Activated T-cell treated with anti-CD3 and anti-CD28 coated beads for 4 hours (primary cell): ENCODE results near the gene SEC14L1.

Experiments
- DNase-seq: peaks from one replicate; pipeline ENCODE4 v3.0.0-alpha.2; 2020

SEC14L1 gene

DNA sequence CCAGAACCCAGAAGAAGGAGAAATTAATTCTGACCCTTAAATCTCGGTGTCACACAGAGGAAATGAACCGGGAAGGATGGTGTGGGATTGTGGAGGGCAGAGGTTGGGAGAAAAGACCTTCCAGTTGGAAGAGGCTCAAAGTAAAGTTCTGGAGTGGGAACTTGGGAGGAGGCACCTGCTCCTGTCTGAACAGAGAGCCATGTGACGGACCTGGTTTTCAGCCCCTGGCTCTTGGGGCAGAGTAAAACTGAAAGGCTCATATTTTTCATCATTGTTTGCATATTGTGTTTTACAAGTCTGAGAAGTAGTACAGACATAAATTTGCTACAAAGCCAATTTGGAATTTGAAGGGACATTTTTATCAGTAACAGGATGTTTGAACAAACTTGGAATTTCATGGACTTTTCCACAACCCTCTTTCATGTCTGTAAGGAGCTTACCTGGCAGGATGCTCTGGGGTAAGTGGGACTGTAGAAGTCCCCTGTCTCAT is 24.4 kb upstream of the SEC14L1 start:
- DNase-seq: no peak

DNA sequence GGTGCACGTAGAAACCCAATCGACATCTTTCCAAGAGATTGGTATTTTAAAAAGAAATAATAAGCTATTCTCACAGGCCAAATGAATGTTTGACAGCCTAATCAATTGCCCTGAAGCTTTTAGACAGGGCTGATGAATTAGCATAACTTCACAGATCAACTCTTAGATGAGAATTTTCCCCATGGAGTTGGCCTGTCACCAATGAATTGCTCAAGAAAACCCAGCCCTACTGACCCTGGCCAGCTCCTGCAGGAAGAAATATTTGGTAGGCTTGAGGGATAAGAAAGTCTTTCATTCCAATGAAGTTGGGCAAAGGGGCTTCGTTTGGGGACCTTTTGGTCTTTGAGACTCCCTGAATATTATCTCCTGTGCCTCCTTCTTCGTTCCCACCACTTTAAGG is 23.4 kb upstream of the SEC14L1 start:
- DNase-seq: no peak

DNA sequence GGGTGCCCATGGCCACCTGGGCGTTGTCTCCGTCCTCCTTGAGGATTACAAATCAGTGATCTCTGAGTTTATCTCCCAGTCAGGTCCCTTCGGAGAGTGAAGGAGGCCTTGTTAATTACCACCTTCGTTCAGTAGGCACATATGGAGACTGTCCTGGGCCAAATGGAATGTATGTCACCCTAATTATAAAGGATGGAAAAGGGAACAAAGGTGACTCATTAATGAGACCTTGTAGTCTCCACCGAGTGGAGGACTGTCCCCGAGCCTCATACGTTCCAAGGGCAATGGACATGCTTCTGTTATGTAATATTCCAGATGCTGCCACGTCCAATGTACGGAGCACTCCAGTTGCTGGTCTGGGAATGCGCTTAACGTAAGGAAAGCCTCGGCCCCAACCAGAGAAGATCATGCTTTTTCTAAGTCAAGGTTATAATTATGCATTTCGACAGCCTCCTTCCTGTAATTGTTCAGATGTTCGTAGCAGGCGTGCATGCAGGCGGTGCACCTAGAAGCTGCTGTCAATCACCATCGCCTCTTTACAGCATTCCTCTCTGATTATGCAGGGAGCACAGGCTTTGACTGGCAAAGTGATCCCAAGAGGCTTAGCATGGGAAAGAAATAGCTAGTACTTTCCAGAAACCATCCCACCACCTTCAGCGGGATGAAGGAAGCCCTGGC is 22.4 kb upstream of the SEC14L1 start:
- no peak for DNase-seq

DNA sequence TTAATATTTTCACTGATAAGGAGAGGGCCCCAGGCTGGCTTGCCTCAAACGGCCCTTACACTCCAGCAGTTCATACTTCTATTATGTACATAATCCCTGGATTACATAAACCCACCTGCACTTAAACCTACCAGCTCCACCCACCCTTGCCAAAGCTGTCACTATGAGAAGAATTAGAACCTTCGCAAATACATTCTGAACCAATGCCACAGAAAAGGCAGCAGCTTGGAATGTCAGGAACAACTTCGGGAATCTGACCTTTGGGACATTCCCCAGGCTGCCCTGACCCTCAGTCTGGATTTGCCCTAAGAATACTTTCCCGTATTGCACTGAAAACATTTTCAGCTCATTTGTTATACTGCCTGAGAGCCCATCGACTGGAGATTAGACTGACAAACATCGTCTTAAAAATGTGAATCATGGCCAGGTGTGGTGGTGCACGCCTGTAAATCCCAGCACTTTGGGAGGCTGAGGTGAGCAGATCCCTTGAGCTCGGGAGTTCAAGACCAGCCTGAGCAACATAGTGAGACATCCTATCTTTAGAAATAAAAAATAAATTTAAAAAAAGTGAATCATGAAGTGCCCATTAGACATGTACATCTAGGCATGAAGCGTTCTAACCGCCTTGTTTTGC is 21.0 kb upstream of the SEC14L1 start:
- no peak for DNase-seq

DNA sequence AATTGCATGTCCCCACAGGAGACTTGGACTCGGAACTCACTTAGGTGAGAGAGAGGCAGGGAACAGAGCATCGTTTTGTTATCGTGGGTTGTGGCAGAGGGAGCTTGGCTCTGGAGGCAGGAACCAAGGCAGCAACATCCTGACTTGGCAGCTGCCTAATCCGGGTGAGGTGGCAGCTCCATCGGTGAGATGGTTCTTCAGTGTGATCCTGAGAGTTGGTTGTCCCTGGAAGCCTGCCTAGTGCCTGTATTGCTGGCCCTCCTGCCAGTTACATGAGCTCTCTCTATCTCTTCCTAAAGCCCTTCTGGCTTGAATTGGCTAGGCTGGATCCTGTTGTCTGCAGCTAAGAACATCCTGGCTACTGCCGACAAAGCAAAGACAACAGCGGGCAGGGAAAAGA is 19.9 kb upstream of the SEC14L1 start:
- DNase-seq: no peak

DNA sequence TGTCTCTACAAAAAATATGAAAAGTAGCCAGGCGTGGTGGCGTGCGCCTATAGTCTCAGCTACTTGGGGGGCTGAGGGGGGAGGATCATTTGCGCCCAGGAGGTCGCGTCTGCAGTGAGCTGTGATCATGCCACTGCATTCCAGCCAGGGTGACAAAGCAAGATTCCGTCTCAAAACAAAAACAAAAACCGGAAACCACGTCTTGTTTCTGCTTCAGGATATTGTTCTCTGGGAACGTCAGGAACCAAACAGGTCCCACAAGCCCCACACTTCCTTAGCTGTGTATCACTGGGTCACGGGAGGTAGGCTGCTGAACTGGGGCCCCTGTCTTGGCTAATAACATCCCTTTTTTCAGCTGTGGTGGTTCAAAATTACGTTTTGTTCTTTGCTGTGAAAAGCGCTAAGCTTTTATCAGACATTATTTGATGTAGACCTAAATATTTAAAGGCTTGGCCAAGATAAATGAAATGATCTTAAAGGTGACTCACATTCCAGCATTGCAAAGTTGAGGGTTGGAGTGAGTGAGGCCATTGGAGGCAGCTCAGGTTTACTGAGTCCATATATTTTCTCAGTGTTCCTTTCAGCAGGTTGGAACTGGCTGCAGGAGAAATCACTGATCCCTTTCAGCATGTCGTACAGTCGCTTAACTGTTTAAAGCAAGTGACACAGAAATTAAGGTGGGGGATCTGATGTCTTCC is 16.4 kb upstream of the SEC14L1 start:
- DNase-seq: no peak

DNA sequence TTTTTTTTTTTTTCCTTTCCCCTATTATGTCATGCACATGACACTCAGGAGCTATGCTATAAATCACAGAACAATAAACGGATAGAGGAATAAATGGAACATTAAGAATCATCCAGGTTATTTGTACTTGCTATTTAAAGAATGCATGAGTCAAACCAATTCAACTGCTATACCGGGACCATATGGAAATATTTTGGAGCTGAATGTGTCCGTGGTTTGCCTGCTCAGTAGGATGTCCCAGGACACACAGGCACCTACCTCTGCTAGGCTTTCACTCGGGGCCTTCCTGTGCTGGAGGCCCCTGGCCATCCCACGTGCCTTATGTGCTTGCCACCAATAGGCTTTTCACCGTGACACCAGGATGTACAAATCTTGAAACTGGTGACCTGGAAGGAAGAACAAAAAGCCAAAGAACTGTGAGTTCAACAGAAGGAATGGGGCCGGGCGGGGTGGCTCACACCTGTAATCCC is 15.3 kb upstream of the SEC14L1 start:
- DNase-seq: no peak

DNA sequence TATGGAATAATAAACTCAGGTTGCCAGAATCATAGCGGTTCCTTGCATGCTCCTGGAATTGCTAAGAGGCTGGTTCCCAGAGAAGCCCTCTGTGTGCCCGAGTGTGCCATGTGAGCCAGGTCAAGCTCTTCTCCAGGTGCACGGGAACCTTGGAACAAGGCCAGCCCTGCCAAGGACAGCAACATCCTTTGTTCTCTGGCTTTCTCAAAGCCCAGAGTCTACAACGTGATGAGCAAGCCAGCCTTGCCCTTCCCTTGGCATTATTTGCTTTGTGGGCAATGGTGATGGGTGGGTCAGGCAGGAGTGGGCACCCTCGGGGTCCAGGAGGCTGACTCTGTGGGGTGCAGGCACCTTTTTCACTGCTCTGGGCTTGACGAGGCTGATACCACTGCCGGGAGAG is 14.2 kb upstream of the SEC14L1 start:
- DNase-seq: no peak

DNA sequence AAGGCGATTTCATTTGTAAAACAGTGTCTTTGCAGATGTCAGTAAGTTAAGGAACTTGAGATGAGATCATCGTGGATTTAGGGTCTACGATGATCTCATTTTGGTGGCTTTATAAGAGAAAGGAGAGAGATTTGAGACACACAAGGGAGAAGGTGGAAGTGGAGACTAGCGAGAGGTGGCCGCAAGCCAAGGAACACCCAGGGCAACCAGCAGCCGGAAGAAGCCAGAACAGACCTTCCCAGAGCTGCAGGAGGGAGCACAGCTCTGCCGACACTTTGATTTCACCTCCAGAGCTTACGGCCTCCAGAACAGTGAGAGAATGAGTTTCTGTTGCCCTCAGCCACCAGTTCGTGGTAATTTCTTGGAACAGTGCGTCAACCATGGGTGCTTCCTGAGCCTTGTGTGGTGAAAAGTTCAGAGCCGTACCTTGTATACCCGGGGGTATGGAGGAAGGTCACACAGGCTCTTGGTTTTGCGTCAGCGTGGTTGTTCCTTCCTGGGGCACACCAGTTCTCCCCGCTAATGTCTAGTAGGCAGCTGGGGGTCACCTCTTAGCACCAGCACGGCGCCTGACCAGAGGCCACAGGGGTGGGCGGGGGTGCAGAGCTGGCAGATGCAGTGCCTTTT is 12.9 kb upstream of the SEC14L1 start:
- peak; percentile 58 for DNase-seq

DNA sequence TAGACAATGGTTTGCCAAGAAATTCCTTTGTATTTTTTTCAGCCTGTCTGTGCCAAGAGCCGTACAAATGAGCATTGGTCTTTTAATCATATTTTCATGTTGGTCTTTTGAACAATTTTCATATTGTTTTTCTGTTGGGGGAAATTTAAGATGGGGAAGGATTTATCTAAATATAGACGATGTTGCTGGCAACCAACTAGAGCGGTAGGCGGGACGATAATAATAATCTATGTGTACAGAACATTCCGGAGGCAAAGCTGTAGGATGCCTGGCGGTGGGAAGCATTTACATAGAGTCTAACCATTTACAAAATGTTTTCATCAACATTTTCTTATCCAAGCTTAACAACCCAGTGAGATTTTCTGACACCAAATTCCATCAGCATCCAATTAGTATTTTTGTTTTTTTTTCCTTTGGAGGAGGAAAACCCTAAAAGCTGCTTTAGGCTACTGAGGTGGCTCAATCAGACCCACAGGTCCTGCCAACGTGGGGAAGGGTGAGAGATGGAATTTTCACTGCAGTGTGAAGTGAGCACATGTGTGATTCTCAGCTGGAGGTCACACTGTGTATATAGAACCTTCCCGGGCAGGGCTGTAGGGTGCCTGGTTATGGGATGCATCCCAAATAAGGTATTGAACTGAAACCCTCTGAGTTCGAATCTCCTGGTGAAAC is 11.7 kb upstream of the SEC14L1 start:
- no peak for DNase-seq

DNA sequence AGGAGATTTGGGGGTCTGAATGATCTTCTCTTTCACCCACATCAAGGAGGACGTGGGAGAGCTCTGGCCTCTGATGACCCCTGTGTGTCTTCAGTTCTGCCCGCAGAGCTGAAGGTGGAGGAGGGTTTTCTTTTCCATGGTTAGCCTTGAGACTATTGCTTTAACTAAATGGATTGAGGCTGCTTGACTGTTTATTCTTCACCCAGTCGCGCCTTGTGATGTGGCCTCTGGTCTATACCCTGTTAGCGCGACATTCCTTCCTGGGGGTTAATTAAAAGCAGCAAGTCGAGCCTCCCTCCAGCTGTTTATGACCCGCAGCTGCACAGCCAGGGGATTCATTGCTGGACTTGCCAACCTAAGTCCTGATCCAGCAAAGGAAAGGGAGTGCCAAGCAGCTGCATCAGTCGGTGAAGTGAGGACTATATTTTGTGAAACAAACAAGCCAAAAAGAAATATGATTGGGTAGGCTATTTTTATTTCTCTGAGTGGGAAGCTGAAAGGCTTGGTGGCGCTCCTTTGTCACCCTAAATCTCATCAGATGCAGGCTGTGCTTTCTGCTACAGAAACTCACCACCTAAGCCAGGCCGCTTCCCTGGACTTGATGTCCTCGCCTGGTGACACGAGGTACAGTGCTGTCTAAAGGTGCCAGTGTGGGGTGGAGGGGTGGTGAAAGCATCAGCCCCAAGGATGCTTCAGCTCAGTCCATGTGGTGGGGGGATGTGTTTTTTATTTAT is 11.0 kb upstream of the SEC14L1 start:
- DNase-seq: no peak

DNA sequence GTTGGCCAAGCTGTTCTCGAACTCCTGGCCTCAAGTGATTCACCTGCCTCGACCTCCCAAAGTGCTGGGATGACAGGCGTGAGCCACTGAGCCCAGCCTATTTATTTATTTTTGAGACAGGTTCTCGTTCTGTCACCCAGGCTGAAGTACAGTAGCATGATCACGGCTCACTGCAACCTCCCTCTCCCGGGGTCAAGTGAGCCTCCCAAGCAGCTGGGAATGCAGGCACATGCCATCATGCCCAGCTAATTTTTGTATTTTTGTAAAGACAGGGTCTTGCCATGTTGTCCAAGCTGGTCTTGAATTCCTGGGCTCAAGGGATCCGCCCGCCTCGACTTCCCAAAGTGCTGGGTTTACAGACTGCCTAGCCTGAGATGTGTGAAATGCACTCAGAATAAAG is 10.2 kb upstream of the SEC14L1 start:
- DNase-seq: no peak

DNA sequence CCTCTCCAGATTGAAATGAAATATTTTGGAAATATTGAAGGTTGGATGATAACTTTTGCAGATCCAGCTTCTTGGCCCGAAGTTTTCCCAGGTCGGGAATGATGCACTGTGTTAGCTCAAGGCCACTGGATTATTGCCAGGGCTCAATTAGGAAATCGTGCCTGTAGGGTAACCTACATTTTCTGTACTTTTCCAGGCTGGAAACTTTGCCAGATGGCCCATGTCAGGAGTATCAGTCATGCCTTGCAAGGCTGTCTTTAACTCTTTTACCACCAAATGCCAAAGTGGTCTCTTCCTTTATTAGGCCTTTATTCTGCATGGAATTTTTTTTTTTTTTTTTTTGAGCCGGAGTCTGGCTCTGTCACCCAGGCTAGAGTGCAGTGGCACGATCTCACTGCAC is 8.9 kb upstream of the SEC14L1 start:
- DNase-seq: no peak

DNA sequence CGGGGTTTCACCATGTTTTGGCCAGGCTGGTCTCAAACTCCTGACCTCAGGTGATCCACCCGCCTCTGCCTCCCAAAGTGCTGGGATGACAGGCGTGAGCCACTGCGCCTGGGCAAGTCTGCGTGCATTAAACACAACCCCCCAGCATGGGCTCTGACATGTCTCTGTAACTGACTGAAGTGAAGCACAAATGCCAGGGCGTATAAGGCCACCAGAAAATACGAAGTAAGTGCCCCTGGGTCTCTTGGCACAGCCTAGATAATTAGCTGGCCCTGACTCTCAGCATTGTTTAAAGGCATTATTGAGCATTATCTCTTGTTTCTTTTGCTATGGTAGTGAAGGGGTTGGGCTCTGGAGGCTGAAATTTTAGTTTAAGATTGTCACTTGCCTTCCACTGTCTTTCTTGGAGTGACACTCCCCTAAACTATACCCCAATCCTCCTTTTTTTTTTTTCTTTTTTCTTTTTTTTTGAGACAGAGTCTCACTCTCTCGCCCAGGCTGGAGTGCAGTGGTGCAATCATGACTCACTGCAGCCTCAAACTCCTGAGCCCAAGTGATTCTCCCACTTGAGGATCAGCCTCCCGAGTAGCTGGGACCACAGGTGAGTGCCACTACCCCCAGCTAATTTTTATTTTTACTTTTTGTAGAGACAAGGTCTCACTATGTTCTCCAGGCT is 8.2 kb upstream of the SEC14L1 start:
- DNase-seq: no peak

DNA sequence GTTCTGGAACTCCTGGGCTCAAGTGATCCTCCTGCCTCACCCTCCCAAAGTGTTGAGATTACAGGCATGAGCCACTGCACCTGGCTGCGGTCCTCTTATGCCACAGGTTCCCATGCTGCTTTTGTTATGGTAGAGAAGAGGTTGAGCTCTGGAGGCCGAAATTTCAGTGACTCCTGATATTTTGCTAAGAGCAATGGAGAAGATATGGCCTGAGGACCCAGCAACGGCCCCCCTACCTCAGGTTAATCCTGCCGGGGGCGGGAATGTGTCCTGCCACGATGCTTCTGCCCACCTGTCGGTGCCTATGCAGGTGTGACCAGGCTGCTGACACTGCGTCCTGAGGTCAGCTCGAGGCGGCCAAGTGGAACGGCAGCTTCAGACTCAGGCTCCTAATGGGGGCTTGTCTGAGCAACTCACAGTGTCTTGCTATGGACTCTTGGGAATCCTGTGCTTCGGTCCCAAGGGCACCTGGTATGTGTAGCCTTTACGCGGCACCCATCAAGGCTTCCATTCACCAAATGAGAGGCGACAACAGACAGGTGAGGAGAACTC is 7.6 kb upstream of the SEC14L1 start:
- DNase-seq: no peak

DNA sequence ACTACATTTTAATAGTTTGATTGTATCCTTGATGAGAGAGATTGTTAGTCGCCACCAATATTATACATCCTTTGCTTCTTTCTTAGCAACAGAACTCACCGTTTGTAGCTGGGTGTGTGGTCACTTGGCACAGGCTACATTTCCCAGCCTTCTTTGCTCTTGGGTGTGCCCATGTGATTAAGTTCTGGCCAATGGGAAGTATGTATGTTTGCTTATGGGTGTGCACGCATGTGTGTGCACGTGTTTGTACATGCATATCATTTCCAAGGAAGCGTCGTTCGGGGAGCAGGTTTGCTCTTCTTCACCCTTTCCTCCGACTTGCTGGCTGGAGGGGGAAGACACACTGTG is 4.4 kb upstream of the SEC14L1 start:
- DNase-seq: no peak

DNA sequence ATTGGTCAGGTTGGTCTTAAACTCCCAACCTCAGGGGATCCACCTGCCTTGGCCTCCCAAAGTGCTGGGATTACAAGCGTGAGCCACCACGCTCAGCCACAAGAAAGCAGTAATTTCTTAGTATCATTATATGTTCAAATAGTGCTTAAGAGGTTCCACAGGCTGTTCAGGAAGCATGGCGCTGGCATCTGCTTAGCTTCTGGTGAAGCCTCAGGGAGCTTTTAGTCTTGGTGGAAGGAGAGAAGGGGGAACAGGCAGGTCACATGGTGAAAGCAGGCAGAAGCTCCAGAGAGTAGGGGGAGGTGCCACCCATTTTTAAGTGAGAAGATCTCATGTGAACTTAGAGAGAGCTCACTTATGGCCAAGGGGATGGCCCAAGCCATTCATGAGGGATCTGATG is 3.7 kb upstream of the SEC14L1 start:
- no peak for DNase-seq

DNA sequence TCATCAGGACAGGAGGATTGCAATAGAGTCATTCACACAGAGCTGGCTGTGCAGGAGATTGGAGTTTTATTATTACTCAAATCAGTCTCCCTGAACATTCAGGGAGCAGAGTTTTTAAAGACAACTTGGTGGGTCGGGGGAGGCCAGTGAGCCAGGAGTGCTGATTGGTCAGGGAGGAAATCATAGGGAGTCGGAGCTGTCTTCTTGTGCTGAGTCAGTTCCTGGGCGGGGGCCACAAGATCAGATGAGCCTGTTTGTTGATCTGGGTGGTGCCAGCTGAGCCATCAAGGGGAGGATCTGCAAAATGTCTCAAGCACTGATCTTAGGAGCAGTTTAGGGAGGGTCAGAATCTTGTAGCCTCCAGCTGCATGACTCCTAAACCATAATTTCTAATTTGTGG is 2.9 kb upstream of the SEC14L1 start:
- peak; percentile 17 for DNase-seq

DNA sequence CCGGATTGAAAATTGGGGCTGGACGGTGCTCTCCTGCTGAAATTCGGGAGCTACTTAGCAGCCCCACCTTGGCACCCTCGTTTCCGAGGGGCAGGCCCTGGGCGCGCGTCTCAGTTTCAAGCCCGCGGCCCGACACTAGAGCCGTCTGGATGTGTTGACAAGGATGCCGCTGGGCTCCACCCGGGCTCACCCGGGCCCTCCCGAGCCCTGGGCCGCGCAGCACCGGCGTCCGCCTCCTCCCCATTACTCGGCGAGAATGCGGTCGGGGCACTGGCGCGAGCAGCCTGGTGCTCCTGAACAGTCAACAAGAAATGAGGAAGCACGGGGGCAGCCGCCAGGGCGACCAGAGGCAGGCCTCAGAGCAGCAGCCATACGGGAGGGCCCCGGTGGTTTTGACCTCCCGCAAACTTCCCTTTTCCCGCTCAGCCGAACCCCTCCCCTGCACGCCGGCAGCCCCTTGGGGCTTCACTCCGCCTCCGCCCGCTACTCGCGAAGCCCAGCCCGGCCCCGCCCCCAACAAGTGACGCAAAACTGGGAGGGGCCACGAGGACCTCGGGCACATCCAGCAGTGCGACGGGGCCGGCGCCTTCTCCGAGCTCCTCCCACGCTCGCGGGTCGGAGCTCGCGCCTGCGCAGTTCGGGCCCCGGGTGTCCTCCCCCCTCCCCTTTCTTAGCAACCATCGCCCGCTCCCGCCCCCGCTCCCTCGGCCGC is 447 bp upstream of the SEC14L1 start:
- peak; percentile 100 for DNase-seq

DNA sequence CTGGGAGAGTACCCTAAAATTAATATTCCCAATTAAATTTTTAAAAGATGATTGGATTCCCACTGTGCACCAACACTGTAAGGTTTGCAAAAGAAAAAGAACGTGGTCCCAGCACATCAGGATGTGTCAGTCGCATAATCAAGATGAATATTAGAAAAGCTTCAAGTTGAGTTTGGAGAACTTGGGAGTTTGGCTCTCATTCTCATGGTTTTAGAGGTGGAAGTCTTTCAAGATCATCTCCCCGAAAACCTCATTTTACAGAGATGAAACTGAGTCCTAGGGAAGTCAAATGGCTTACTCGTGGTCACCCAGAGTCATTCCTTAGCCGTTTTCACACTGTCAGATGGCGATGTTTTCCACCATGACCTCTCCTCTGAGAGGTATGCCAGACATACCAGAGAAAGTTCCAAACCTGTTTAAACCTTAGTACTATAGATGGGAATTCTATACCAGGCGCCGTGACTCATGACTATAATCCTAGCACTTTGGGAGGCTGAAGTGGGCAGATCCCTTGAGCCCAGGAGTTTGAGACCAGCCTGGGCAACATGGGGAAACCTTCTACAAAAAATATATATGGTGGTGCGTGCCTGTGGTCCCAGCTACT is 1.2 kb downstream of the SEC14L1 start:
- DNase-seq: no peak
